ENCODE data around the gene CEACAM1.
"Not testable (repeated sequence)": the region's sequence is repeated elsewhere in the genome, so short reads cannot be mapped to it uniquely, and the experiment has no call there.

Gene CEACAM1

GRCh38 chr19:42548552-42548951 is 20.3 kb upstream of the CEACAM1 start:
- Histone ChIP-seq H3K4me1 (ENCODE audit: control insufficient read depth, insufficient read depth, low read length) (peaks cover 5% of the 10 kb centered on the region; the same call in 1 of the 2 replicates), H3K4me3 (ENCODE audit: low read depth, low read length) (no peak overlapping the region), H3K36me3 (ENCODE audit: control insufficient read depth, insufficient read depth, low read length) (no peaks in the 10 kb centered on the region), H3K9ac (ENCODE audit: low read length) (no peak overlapping the region), H3K9me3 (ENCODE audit: control insufficient read depth, insufficient read depth, low read depth, low read length) (peaks cover 19% of the 10 kb centered on the region), H3K27ac (ENCODE audit: low read depth, low read length) (no peak overlapping the region), H3K27me3 (ENCODE audit: control insufficient read depth, insufficient read depth, low read length) (peaks cover 17% of the 10 kb centered on the region; the same call in 1 of the 2 replicates)

- Histone ChIP-seq H3K4me3 (ENCODE audit: low read depth, low read length) (no peak overlapping the region), H3K27ac (ENCODE audit: low read depth, low read length) (no peak overlapping the region), H3K9me3 (ENCODE audit: control insufficient read depth, insufficient read depth, low read depth, low read length) (peaks cover 19% of the 10 kb centered on the region), H3K9ac (ENCODE audit: low read length) (no peak overlapping the region), H3K36me3 (ENCODE audit: control insufficient read depth, insufficient read depth, low read length) (no peaks in the 10 kb centered on the region), H3K4me1 (ENCODE audit: control insufficient read depth, insufficient read depth, low read length) (peaks cover 1% of the 10 kb centered on the region; the same call in 1 of the 2 replicates), H3K27me3 (ENCODE audit: control insufficient read depth, insufficient read depth, low read length) (peaks cover 17% of the 10 kb centered on the region; the same call in 1 of the 2 replicates)
Observed at GRCh38 chr19:42547929-42548328, 19.6 kb upstream of the CEACAM1 start.

- no peaks in the 10 kb centered on the region for H3K36me3 ChIP-seq (ENCODE audit: control insufficient read depth, insufficient read depth, low read length)
- no peaks in the 10 kb centered on the region for H3K4me1 ChIP-seq (ENCODE audit: control insufficient read depth, insufficient read depth, low read length)
- H3K9ac ChIP-seq (ENCODE audit: low read length): no peak overlapping the region
- H3K27ac ChIP-seq (ENCODE audit: low read depth, low read length): no peak overlapping the region
- H3K9me3 ChIP-seq (ENCODE audit: control insufficient read depth, insufficient read depth, low read depth, low read length): peaks cover 19% of the 10 kb centered on the region
- H3K4me3 ChIP-seq (ENCODE audit: low read depth, low read length): no peak overlapping the region
- H3K27me3 ChIP-seq (ENCODE audit: control insufficient read depth, insufficient read depth, low read length): peaks cover 17% of the 10 kb centered on the region; the same call in 1 of the 2 replicates
Observed at GRCh38 chr19:42546831-42547500, 18.7 kb upstream of the CEACAM1 start.

GRCh38 chr19:42544146-42544545 is 15.9 kb upstream of the CEACAM1 start:
- Histone ChIP-seq H3K9me3 (ENCODE audit: control insufficient read depth, insufficient read depth, low read depth, low read length) (peaks cover 5% of the 10 kb centered on the region; the same call in 1 of the 2 replicates), H3K27me3 (ENCODE audit: control insufficient read depth, insufficient read depth, low read length) (peaks cover 17% of the 10 kb centered on the region; the same call in 1 of the 2 replicates), H3K4me3 (ENCODE audit: low read depth, low read length) (no peak overlapping the region), H3K9ac (ENCODE audit: low read length) (no peak overlapping the region), H3K36me3 (ENCODE audit: control insufficient read depth, insufficient read depth, low read length) (no peaks in the 10 kb centered on the region), H3K4me1 (ENCODE audit: control insufficient read depth, insufficient read depth, low read length) (peaks cover 11% of the 10 kb centered on the region), H3K27ac (ENCODE audit: low read depth, low read length) (no peak overlapping the region)

GRCh38 chr19:42542791-42543190 is 14.5 kb upstream of the CEACAM1 start:
- no peaks in the 10 kb centered on the region for H3K36me3 ChIP-seq (ENCODE audit: control insufficient read depth, insufficient read depth, low read length)
- peaks cover 11% of the 10 kb centered on the region for H3K4me1 ChIP-seq (ENCODE audit: control insufficient read depth, insufficient read depth, low read length)
- no peaks in the 10 kb centered on the region for H3K9me3 ChIP-seq (ENCODE audit: control insufficient read depth, insufficient read depth, low read depth, low read length)
- no peak overlapping the region for H3K27ac ChIP-seq (ENCODE audit: low read depth, low read length)
- no peak overlapping the region for H3K4me3 ChIP-seq (ENCODE audit: low read depth, low read length)
- H3K27me3 ChIP-seq (ENCODE audit: control insufficient read depth, insufficient read depth, low read length): peaks cover 17% of the 10 kb centered on the region; the same call in 1 of the 2 replicates
- H3K9ac ChIP-seq (ENCODE audit: low read length): no peak overlapping the region

- H3K9ac ChIP-seq (ENCODE audit: low read length): no peak overlapping the region
Observed at GRCh38 chr19:42540071-42540553, 11.8 kb upstream of the CEACAM1 start.

GRCh38 chr19:42538841-42539709 is 10.8 kb upstream of the CEACAM1 start:
- no peaks in the 10 kb centered on the region; the same call in 1 of the 2 replicates for H3K27me3 ChIP-seq (ENCODE audit: control insufficient read depth, insufficient read depth, low read length)
- no peaks in the 10 kb centered on the region for H3K36me3 ChIP-seq (ENCODE audit: control insufficient read depth, insufficient read depth, low read length)
- no peak overlapping the region for H3K4me3 ChIP-seq (ENCODE audit: low read depth, low read length)
- peaks cover 14% of the 10 kb centered on the region for H3K4me1 ChIP-seq (ENCODE audit: control insufficient read depth, insufficient read depth, low read length)
- H3K27ac ChIP-seq (ENCODE audit: low read depth, low read length): no peak overlapping the region
- H3K9me3 ChIP-seq (ENCODE audit: control insufficient read depth, insufficient read depth, low read depth, low read length): no peaks in the 10 kb centered on the region
- H3K9ac ChIP-seq (ENCODE audit: low read length): no peak overlapping the region

More at GRCh38 chr19:42540071-42540553, 11.8 kb upstream of the CEACAM1 start:
- Histone ChIP-seq H3K9me3 (ENCODE audit: control insufficient read depth, insufficient read depth, low read depth, low read length) (no peaks in the 10 kb centered on the region), H3K4me1 (ENCODE audit: control insufficient read depth, insufficient read depth, low read length) (peaks cover 11% of the 10 kb centered on the region), H3K36me3 (ENCODE audit: control insufficient read depth, insufficient read depth, low read length) (no peaks in the 10 kb centered on the region), H3K27ac (ENCODE audit: low read depth, low read length) (no peak overlapping the region), H3K4me3 (ENCODE audit: low read depth, low read length) (peak overlapping the region; percentile 5; the same call in 1 of the 2 replicates), H3K27me3 (ENCODE audit: control insufficient read depth, insufficient read depth, low read length) (no peaks in the 10 kb centered on the region; the same call in 1 of the 2 replicates)

GRCh38 chr19:42535276-42535675 is 7.0 kb upstream of the CEACAM1 start:
- not testable (repeated sequence) for H3K27me3 ChIP-seq (ENCODE audit: control insufficient read depth, insufficient read depth, low read length); H3K9ac ChIP-seq (ENCODE audit: low read length); H3K36me3 ChIP-seq (ENCODE audit: control insufficient read depth, insufficient read depth, low read length); H3K9me3 ChIP-seq (ENCODE audit: control insufficient read depth, insufficient read depth, low read depth, low read length); H3K27ac ChIP-seq (ENCODE audit: low read depth, low read length); H3K4me3 ChIP-seq (ENCODE audit: low read depth, low read length)
- peaks cover 14% of the 10 kb centered on the region for H3K4me1 ChIP-seq (ENCODE audit: control insufficient read depth, insufficient read depth, low read length)

GRCh38 chr19:42534391-42534790 is 6.1 kb upstream of the CEACAM1 start:
- no peaks in the 10 kb centered on the region for H3K9me3 ChIP-seq (ENCODE audit: control insufficient read depth, insufficient read depth, low read depth, low read length)
- H3K4me1 ChIP-seq (ENCODE audit: control insufficient read depth, insufficient read depth, low read length): peaks cover 5% of the 10 kb centered on the region; the same call in 1 of the 2 replicates
- H3K36me3 ChIP-seq (ENCODE audit: control insufficient read depth, insufficient read depth, low read length): no peaks in the 10 kb centered on the region
- H3K27ac ChIP-seq (ENCODE audit: low read depth, low read length): no peak overlapping the region
- H3K4me3 ChIP-seq (ENCODE audit: low read depth, low read length): no peak overlapping the region
- H3K27me3 ChIP-seq (ENCODE audit: control insufficient read depth, insufficient read depth, low read length): no peaks in the 10 kb centered on the region; the same call in 1 of the 2 replicates
- no peak overlapping the region for H3K9ac ChIP-seq (ENCODE audit: low read length)

GRCh38 chr19:42532891-42533290 is 4.6 kb upstream of the CEACAM1 start:
- Histone ChIP-seq H3K9ac (ENCODE audit: low read length) (no peak overlapping the region), H3K4me1 (ENCODE audit: control insufficient read depth, insufficient read depth, low read length) (peaks cover 15% of the 10 kb centered on the region), H3K36me3 (ENCODE audit: control insufficient read depth, insufficient read depth, low read length) (no peaks in the 10 kb centered on the region), H3K9me3 (ENCODE audit: control insufficient read depth, insufficient read depth, low read depth, low read length) (no peaks in the 10 kb centered on the region), H3K4me3 (ENCODE audit: low read depth, low read length) (no peak overlapping the region), H3K27me3 (ENCODE audit: control insufficient read depth, insufficient read depth, low read length) (no peaks in the 10 kb centered on the region; the same call in 1 of the 2 replicates), H3K27ac (ENCODE audit: low read depth, low read length) (no peak overlapping the region)

GRCh38 chr19:42531313-42531712 is 3.0 kb upstream of the CEACAM1 start:
- Histone ChIP-seq H3K9ac (ENCODE audit: low read length) (no peak overlapping the region), H3K9me3 (ENCODE audit: control insufficient read depth, insufficient read depth, low read depth, low read length) (no peaks in the 10 kb centered on the region), H3K4me1 (ENCODE audit: control insufficient read depth, insufficient read depth, low read length) (peaks cover 15% of the 10 kb centered on the region), H3K27ac (ENCODE audit: low read depth, low read length) (no peak overlapping the region), H3K4me3 (ENCODE audit: low read depth, low read length) (no peak overlapping the region), H3K27me3 (ENCODE audit: control insufficient read depth, insufficient read depth, low read length) (no peaks in the 10 kb centered on the region; the same call in 1 of the 2 replicates), H3K36me3 (ENCODE audit: control insufficient read depth, insufficient read depth, low read length) (no peaks in the 10 kb centered on the region)
